Tibial nerve (tissue), 3 donors: Measurements from ENCODE around the gene EPHA6.

ENCODE experiments used
- CTCF ChIP-seq, 5 experiments: fragments of 200-600 bp in 3 of 5; fragments of 450-650 bp in 2 of 5; sonication (generic) in 3 of 5; IDR thresholded peaks; one replicate each; pipeline ENCODE4 v1.5.1; 2016 to 2019; ENCODE audit warnings: antibody characterized with exemption in 5 of 5, mild to moderate bottlenecking in 3 of 5, moderate library complexity in 2 of 5
- POLR2A ChIP-seq, 2 donors: fragments of 450-650 bp; IDR thresholded peaks; one replicate each; pipeline ENCODE4 v1.6.1; 2017; ENCODE audit warnings: antibody characterized with exemption in 2 of 2, mild to moderate bottlenecking in 2 of 2, moderate library complexity in 2 of 2

DNA sequence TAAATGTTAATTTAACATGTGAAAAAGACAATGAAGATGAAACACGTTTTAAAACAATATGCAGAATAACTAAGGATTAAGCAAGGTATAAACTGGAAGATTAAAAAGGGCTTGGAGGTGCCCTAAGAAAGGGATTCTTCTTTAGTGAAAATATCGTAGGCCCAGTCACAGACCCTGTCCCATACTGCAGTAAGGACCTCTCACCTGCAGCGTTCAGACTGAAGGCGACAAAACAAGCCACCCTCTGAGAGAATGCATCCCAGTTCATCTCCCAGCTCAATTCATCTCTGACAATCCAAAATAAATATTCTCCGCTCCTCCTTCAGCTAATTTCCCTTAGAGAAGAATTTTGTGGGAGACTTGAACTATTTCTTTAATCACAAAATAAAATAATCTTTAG, 847.9 kb downstream of the EPHA6 start:
- TF ChIP-seq CTCF (IDR thresholded peaks at IDR 0.05) (no peak), POLR2A (IDR thresholded peaks at IDR 0.05) (no peak)
